Measurements from ENCODE around the gene SEC24D. TPM values are rescaled to one million over a fixed set of nuclear protein-coding genes. Genes with fewer than 3 reads are reported as not detected.

The SEC24D gene
- 25.0 and 26.1 TPM in 2 replicates for total RNA-seq

GRCh38 chr4:118835571-118836300, at the start of gene SEC24D:
TSS of gene SEC24D (minus strand) at chr4:118836126. CDS start at chr4:118833696, 2,430 bp downstream.

GRCh38 chr4:118684873-118685811, 150.8 kb downstream of the SEC24D start, which contains the start of gene METTL14:
TSS of gene METTL14 (plus strand) at chr4:118685392. CDS start at chr4:118685535, 143 bp downstream.

Other genes starting within 250 kb of the SEC24D start
- gene METTL14, start 150.7 kb downstream of the SEC24D start, total RNA-seq: 11.7 and 26.7 TPM in 2 replicates
- 0.11 and 0.52 TPM in 2 replicates for gene SYNPO2, start 52.7 kb upstream of the SEC24D start, total RNA-seq

Data from dermis lymphatic vessel endothelial cell (primary cell).